HEK293 (cell line): ENCODE results near the gene S100A11.

ENCODE experiments used
- CTCF ChIA-PET: fragments of 350-600 bp; formaldehyde crosslinking; extraction: SDS; loops from one replicate; lab custom pipeline; 2021; ENCODE audit warnings: antibody characterized with exemption; lab: Yijun Ruan, JAX
- POLR2A ChIA-PET: fragments of 300-600 bp; formaldehyde crosslinking; extraction: SDS; loops from one replicate; lab custom pipeline; 2020; ENCODE audit warnings: antibody characterized with exemption, inconsistent platforms; lab: Yijun Ruan, JAX
- H3K27ac ChIP-seq: fragments of 200-500 bp; sonication (Bioruptor generic); 2 replicates; pipeline ENCODE4 v1.5.1; 2014; ENCODE audit warnings: low read depth, low read length, control low read depth, inconsistent platforms; ENCODE audit errors: extremely low read depth
- H3K36me3 ChIP-seq, 2 experiments: fragments of 200-500 bp in 1 of 2; sonication (Bioruptor generic) in 1 of 2; 1 replicate in 1 of 2; 2 replicates in 1 of 2; pipeline ENCODE4 v1.5.1; 2014 to 2017; ENCODE audit warnings: inconsistent platforms in 2 of 2, low read length in 2 of 2; ENCODE audit not compliant: control insufficient read depth in 2 of 2, insufficient read depth in 1 of 2
- H3K4me1 ChIP-seq: fragments of 200-500 bp; sonication (Bioruptor generic); 2 replicates; pipeline ENCODE4 v1.5.1; 2014; ENCODE audit warnings: mild to moderate bottlenecking, low read length, inconsistent platforms; ENCODE audit not compliant: control insufficient read depth, insufficient read depth
- H3K4me3 ChIP-seq: 2 replicates; pipeline ENCODE4 v1.5.1; 2011; ENCODE audit warnings: low read depth, mild to moderate bottlenecking, control low read depth, low read length, moderate library complexity
- H3K9me3 ChIP-seq: fragments of 200-500 bp; sonication (Bioruptor generic); 2 replicates; pipeline ENCODE4 v1.5.1; 2014; ENCODE audit warnings: low read depth, low read length, inconsistent platforms; ENCODE audit not compliant: control insufficient read depth, insufficient read depth
- ZBTB1 ChIP-seq: fragments of 450-650 bp; formaldehyde crosslinking; IDR thresholded peaks from 2 replicates; pipeline ENCODE4 v1.5.1; 2016; ENCODE audit warnings: missing biosample characterization, missing genetic modification characterization
- ZNF121 ChIP-seq: fragments of 450-650 bp; formaldehyde crosslinking; IDR thresholded peaks from 2 replicates; pipeline ENCODE4 v1.5.1; 2016; ENCODE audit warnings: missing biosample characterization, missing genetic modification characterization
- ZNF138 ChIP-seq: fragments of 450-650 bp; formaldehyde crosslinking; IDR thresholded peaks from 2 replicates; pipeline ENCODE4 v1.5.1; 2016; ENCODE audit warnings: missing biosample characterization, missing genetic modification characterization, borderline replicate concordance
- ZNF184 ChIP-seq: fragments of 450-650 bp; IDR thresholded peaks from 2 replicates; pipeline ENCODE4 v1.5.1; 2018; ENCODE audit warnings: missing biosample characterization, mild to moderate bottlenecking, missing genetic modification characterization
- ZNF202 ChIP-seq: fragments of 450-650 bp; formaldehyde crosslinking; IDR thresholded peaks from 2 replicates; pipeline ENCODE4 v1.5.1; 2016; ENCODE audit warnings: missing biosample characterization, missing genetic modification characterization, borderline replicate concordance
- ZNF24 ChIP-seq: fragments of 450-650 bp; formaldehyde crosslinking; IDR thresholded peaks from 2 replicates; pipeline ENCODE4 v1.5.1; 2016; ENCODE audit warnings: missing biosample characterization, missing genetic modification characterization
- ZNF324 ChIP-seq: fragments of 450-650 bp; formaldehyde crosslinking; IDR thresholded peaks from 2 replicates; pipeline ENCODE4 v1.5.1; 2016; ENCODE audit warnings: missing biosample characterization, missing genetic modification characterization
- ZNF571 ChIP-seq: fragments of 450-650 bp; formaldehyde crosslinking; IDR thresholded peaks from 2 replicates; pipeline ENCODE4 v1.5.0; 2017; ENCODE audit warnings: missing biosample characterization, missing genetic modification characterization
- ZNF624 ChIP-seq: fragments of 450-650 bp; formaldehyde crosslinking; IDR thresholded peaks from 2 replicates; pipeline ENCODE4 v1.5.1; 2017; ENCODE audit warnings: missing biosample characterization, missing genetic modification characterization
- ZNF654 ChIP-seq: fragments of 450-650 bp; formaldehyde crosslinking; IDR thresholded peaks from 2 replicates; pipeline ENCODE4 v1.5.1; 2016; ENCODE audit warnings: low read depth, missing biosample characterization, missing genetic modification characterization
- ZNF664 ChIP-seq: fragments of 450-650 bp; formaldehyde crosslinking; IDR thresholded peaks from 2 replicates; pipeline ENCODE4 v1.5.1; 2016; ENCODE audit warnings: missing biosample characterization, missing genetic modification characterization
- ZXDB ChIP-seq: fragments of 450-650 bp; formaldehyde crosslinking; IDR thresholded peaks from 2 replicates; pipeline ENCODE4 v1.5.1; 2016; ENCODE audit warnings: missing biosample characterization, missing genetic modification characterization
- TF ChIP-seq, protein P1 (sequence below): fragments of 450-650 bp; formaldehyde crosslinking; conservative IDR thresholded peaks from 2 replicates; pipeline ENCODE4 v1.5.1; 2016; ENCODE audit warnings: low read depth, missing biosample characterization, missing genetic modification characterization
- TF ChIP-seq, protein P2 (sequence below): fragments of 450-650 bp; formaldehyde crosslinking; IDR thresholded peaks from 2 replicates; pipeline ENCODE4 v1.5.1; 2016; ENCODE audit warnings: missing biosample characterization, missing genetic modification characterization
- TF ChIP-seq, protein P3 (sequence below): fragments of 450-650 bp; formaldehyde crosslinking; IDR thresholded peaks from 2 replicates; pipeline ENCODE4 v1.5.1; 2016; ENCODE audit warnings: missing biosample characterization, missing genetic modification characterization
- TF ChIP-seq, protein P4 (sequence below): fragments of 450-650 bp; formaldehyde crosslinking; IDR thresholded peaks from 2 replicates; pipeline ENCODE4 v1.5.1; 2017; ENCODE audit warnings: missing biosample characterization, missing genetic modification characterization
- TF ChIP-seq, protein P5 (sequence below): sonication (generic); formaldehyde crosslinking; IDR thresholded peaks from 2 replicates; pipeline ENCODE4 v1.8.1; 2022; ENCODE audit warnings: mild to moderate bottlenecking, moderate library complexity, missing genetic modification reagents

The S100A11 gene

DNA sequence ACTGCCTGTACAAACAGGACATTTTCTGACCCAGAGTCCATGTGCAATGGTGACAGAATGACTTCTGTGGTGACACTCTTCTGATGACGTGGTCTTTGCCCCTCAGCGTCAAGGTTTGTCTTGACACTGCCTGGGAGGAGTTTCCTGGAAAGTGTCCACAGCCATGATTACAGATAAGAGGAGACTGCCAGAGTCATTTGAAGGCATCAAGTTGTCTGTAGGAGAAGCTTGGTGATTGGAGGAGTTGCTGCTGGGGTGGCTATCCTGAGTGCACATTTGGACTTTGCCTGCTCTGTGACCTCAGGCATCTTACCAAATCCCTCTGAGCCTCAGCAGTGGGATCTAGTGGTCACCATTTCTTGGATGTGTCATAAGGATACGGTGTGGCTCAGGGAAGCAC is 34.3 kb upstream of the S100A11 start (continued):
- TF ChIP-seq, protein P1, sequence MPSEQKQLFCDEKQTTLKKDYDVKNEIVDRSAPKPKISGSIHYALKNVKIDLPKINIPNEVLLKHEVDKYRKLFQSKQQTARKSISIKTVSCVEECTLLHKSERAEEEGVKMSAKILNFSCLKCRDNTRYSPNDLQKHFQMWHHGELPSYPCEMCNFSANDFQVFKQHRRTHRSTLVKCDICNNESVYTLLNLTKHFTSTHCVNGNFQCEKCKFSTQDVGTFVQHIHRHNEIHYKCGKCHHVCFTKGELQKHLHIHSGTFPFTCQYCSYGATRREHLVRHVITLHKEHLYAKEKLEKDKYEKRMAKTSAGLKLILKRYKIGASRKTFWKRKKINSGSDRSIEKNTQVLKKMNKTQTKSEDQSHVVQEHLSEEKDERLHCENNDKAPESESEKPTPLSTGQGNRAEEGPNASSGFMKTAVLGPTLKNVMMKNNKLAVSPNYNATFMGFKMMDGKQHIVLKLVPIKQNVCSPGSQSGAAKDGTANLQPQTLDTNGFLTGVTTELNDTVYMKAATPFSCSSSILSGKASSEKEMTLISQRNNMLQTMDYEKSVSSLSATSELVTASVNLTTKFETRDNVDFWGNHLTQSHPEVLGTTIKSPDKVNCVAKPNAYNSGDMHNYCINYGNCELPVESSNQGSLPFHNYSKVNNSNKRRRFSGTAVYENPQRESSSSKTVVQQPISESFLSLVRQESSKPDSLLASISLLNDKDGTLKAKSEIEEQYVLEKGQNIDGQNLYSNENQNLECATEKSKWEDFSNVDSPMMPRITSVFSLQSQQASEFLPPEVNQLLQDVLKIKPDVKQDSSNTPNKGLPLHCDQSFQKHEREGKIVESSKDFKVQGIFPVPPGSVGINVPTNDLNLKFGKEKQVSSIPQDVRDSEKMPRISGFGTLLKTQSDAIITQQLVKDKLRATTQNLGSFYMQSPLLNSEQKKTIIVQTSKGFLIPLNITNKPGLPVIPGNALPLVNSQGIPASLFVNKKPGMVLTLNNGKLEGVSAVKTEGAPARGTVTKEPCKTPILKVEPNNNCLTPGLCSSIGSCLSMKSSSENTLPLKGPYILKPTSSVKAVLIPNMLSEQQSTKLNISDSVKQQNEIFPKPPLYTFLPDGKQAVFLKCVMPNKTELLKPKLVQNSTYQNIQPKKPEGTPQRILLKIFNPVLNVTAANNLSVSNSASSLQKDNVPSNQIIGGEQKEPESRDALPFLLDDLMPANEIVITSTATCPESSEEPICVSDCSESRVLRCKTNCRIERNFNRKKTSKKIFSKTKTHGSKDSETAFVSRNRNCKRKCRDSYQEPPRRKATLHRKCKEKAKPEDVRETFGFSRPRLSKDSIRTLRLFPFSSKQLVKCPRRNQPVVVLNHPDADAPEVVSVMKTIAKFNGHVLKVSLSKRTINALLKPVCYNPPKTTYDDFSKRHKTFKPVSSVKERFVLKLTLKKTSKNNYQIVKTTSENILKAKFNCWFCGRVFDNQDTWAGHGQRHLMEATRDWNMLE (tag by site-specific recombination): no peak
- TF ChIP-seq ZNF624 (tag by site-specific recombination) (no peak), ZNF654 (no peak), ZNF571 (no peak)

DNA sequence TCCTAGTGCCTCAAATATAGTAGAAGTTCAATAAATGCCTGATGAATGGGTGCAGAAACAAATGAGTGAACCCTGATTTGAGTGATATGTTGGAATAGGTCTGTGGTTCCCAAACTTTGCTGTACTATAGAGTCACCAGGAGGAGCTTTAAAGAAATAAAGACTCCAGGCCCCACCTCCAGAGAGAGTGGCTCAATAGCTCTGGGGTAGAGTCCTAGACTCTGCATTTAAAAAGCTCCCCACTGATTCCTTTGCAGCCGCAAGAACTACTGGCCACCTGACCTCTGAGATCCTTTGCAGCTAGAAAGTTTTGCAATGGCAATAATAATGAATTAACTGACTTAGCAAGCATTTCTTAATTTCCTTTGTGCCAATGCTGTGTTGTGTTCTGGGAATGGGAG is 31.1 kb upstream of the S100A11 start:
- no peaks in the 10 kb centered on the region for H3K36me3 ChIP-seq
- H3K4me3 ChIP-seq: no peak overlapping the region
- no peaks in the 10 kb centered on the region for H3K4me1 ChIP-seq
- H3K27ac ChIP-seq: no peak overlapping the region
- H3K9me3 ChIP-seq: no peaks in the 10 kb centered on the region
- ChIA-PET CTCF (interaction anchor here (1.2 kb wide), 1 partner anchor 390 kb away, joined by 4 read pairs; no protein-coding TSS in a partner anchor), POLR2A (no interaction called here)
- TF ChIP-seq ZNF24 (tag by site-specific recombination) (no peak), ZNF121 (tag by site-specific recombination) (no peak)
- TF ChIP-seq, protein P2, sequence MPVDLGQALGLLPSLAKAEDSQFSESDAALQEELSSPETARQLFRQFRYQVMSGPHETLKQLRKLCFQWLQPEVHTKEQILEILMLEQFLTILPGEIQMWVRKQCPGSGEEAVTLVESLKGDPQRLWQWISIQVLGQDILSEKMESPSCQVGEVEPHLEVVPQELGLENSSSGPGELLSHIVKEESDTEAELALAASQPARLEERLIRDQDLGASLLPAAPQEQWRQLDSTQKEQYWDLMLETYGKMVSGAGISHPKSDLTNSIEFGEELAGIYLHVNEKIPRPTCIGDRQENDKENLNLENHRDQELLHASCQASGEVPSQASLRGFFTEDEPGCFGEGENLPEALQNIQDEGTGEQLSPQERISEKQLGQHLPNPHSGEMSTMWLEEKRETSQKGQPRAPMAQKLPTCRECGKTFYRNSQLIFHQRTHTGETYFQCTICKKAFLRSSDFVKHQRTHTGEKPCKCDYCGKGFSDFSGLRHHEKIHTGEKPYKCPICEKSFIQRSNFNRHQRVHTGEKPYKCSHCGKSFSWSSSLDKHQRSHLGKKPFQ: no peak

DNA sequence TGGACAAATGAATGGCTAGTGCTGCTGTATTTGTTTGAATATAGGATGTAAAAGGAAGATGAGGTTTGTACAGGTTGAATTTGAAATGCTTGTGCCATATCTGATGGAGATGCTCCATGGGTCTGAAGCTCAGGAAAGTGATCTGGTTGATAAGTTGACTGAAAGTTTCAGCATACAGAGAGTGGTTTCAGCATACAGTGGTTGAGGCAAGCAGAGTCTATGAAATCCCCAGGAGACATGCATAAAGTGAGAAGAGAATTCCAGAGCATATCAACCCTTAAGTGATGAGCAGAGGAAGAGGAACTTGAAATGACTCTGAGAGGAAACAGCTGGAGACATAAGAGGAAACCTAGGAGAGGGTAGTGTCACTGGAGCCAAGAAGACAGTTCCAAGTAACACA is 30.3 kb upstream of the S100A11 start:
- TF ChIP-seq, protein P3, sequence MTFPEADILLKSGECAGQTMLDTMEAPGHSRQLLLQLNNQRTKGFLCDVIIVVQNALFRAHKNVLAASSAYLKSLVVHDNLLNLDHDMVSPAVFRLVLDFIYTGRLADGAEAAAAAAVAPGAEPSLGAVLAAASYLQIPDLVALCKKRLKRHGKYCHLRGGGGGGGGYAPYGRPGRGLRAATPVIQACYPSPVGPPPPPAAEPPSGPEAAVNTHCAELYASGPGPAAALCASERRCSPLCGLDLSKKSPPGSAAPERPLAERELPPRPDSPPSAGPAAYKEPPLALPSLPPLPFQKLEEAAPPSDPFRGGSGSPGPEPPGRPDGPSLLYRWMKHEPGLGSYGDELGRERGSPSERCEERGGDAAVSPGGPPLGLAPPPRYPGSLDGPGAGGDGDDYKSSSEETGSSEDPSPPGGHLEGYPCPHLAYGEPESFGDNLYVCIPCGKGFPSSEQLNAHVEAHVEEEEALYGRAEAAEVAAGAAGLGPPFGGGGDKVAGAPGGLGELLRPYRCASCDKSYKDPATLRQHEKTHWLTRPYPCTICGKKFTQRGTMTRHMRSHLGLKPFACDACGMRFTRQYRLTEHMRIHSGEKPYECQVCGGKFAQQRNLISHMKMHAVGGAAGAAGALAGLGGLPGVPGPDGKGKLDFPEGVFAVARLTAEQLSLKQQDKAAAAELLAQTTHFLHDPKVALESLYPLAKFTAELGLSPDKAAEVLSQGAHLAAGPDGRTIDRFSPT (tag by site-specific recombination): no peak
- TF ChIP-seq ZNF184 (tag by site-specific recombination) (no peak), ZNF138 (tag by site-specific recombination) (no peak), ZNF324 (tag by site-specific recombination) (no peak)
- Histone ChIP-seq H3K9me3 (no peaks in the 10 kb centered on the region), H3K4me1 (no peaks in the 10 kb centered on the region), H3K27ac (no peak overlapping the region), H3K4me3 (no peak overlapping the region), H3K36me3 (no peaks in the 10 kb centered on the region)
- ChIA-PET POLR2A (no interaction called here), CTCF (interaction anchor here (0.6 kb wide), 1 partner anchor 68 kb away, joined by 3 read pairs; no protein-coding TSS in a partner anchor)

DNA sequence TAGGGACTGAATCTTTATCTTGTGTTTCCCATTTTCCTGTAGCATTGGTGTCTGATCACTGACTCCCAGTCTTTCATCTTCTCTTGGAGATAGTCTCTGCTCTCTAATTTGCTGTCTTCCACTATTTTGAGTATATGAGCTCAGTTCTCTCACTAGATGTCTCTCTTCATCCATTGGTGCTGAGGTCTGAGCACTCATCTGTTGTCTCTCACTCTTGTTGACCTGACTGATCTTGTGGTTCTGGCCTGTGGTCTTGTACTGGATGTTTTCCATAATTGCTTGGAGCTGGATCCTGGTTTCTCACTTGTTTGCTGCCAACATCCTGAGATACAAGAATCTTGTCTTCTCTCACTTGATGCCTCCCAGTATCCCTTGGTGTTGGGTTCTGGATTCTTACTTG is 25.1 kb upstream of the S100A11 start:
- H3K9me3 ChIP-seq: no peaks in the 10 kb centered on the region
- TF ChIP-seq, protein P4, sequence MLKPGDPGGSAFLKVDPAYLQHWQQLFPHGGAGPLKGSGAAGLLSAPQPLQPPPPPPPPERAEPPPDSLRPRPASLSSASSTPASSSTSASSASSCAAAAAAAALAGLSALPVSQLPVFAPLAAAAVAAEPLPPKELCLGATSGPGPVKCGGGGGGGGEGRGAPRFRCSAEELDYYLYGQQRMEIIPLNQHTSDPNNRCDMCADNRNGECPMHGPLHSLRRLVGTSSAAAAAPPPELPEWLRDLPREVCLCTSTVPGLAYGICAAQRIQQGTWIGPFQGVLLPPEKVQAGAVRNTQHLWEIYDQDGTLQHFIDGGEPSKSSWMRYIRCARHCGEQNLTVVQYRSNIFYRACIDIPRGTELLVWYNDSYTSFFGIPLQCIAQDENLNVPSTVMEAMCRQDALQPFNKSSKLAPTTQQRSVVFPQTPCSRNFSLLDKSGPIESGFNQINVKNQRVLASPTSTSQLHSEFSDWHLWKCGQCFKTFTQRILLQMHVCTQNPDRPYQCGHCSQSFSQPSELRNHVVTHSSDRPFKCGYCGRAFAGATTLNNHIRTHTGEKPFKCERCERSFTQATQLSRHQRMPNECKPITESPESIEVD (tag by site-specific recombination): no peak
- TF ChIP-seq ZNF202: no peak
- TF ChIP-seq ZNF664: no peak
- no peak for TF ChIP-seq ZBTB1 (tag by site-specific recombination)
- no peak for TF ChIP-seq ZXDB (tag by site-specific recombination)
- TF ChIP-seq, protein P5, sequence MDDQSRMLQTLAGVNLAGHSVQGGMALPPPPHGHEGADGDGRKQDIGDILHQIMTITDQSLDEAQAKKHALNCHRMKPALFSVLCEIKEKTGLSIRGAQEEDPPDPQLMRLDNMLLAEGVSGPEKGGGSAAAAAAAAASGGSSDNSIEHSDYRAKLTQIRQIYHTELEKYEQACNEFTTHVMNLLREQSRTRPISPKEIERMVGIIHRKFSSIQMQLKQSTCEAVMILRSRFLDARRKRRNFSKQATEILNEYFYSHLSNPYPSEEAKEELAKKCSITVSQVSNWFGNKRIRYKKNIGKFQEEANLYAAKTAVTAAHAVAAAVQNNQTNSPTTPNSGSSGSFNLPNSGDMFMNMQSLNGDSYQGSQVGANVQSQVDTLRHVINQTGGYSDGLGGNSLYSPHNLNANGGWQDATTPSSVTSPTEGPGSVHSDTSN: no peak
- TF ChIP-seq, all 188 proteins: peak for 0
- Histone ChIP-seq H3K4me3 (no peak overlapping the region), H3K4me1 (no peaks in the 10 kb centered on the region), H3K27ac (no peak overlapping the region), H3K36me3 (no peaks in the 10 kb centered on the region)
- CTCF ChIA-PET: interaction anchor here (0.7 to 1.0 kb wide), 3 partner anchors 9 to 397 kb away, joined by 4 to 7 read pairs (median 5); no protein-coding TSS in a partner anchor
- POLR2A ChIA-PET: no interaction called here
